ENCODE data around the gene SYCP3. TPM values are rescaled to one million over a fixed set of nuclear protein-coding genes. Genes with fewer than 3 reads are reported as not detected.

The SYCP3 gene
- total RNA-seq, 4 donors from 2014 or later, result 0.24 TPM; not detected in 3

DNA sequence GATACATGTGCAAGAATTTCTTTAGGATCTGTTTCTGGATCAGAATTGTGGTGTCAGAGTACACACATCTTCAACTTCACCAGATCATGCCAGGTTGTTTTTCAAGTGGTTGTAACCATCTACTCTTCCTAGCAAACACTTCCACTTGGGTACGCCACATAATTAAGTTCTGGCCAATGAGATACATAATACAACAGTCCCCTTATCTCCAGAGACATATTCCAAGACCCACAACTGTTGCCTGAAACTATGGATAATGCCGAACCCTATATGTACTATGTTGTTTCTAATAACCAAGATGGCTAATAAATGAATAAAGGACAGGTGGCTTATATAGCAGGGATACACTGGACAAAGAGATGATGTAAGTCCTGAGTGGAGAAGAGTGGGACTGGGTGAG is 44.3 kb downstream of the SYCP3 start:
- Histone ChIP-seq H3K27me3 (no peaks in the 10 kb centered on the region), H3K4me1 (peaks cover 28% of the 10 kb centered on the region), H3K9me3 (no peaks in the 10 kb centered on the region), H3K4me3 (no peak overlapping the region), H3K36me3 (no peaks in the 10 kb centered on the region), H3K27ac (no peak overlapping the region)
- 98% methylated on average over 2 of the region's 2 CpGs for WGBS
- no peak for DNase-seq (ENCODE audit: low spot score in 2 of 2)
- TF ChIP-seq, protein P1, sequence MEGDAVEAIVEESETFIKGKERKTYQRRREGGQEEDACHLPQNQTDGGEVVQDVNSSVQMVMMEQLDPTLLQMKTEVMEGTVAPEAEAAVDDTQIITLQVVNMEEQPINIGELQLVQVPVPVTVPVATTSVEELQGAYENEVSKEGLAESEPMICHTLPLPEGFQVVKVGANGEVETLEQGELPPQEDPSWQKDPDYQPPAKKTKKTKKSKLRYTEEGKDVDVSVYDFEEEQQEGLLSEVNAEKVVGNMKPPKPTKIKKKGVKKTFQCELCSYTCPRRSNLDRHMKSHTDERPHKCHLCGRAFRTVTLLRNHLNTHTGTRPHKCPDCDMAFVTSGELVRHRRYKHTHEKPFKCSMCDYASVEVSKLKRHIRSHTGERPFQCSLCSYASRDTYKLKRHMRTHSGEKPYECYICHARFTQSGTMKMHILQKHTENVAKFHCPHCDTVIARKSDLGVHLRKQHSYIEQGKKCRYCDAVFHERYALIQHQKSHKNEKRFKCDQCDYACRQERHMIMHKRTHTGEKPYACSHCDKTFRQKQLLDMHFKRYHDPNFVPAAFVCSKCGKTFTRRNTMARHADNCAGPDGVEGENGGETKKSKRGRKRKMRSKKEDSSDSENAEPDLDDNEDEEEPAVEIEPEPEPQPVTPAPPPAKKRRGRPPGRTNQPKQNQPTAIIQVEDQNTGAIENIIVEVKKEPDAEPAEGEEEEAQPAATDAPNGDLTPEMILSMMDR (IDR thresholded peaks at IDR 0.05), result no peak
- no peak for TF ChIP-seq POLR2AphosphoS5 (IDR thresholded peaks at IDR 0.05)
- TF ChIP-seq EP300 (IDR thresholded peaks at IDR 0.05), result no peak
- TF ChIP-seq POLR2A (IDR thresholded peaks at IDR 0.05), result no peak

DNA sequence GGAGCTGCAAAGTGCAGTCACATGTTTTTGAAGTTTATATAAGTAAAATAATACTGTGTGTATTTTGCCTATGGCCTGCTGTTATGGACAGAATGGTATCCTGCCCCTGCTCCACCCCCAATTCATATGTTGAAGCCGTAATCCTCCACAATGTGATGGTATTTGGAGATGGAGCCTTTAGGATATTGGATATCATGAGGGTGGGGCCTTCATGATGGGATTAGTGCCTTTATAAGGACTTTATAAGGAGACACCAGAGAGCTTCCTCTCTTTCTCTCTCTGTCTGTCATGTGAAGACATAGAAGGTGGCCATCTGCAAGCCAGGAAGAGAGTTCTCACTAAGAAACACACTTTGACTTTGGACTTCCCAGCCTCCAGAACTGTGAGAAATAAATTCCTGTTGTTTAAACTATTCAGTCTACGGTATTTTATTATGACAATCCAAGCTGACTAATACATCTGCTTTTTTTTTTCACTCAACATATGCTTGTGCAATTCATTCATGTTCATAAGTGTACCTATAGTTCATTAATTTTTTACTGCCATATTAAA is 44.9 kb downstream of the SYCP3 start:
- WGBS, result 86% methylated on average over 2 of the region's 2 CpGs
- peaks cover 22% of the 10 kb centered on the region for H3K4me1 ChIP-seq
- no peaks in the 10 kb centered on the region for H3K27me3 ChIP-seq
- H3K9me3 ChIP-seq, result no peaks in the 10 kb centered on the region
- H3K27ac ChIP-seq, result no peak overlapping the region
- no peaks in the 10 kb centered on the region for H3K36me3 ChIP-seq
- no peak for TF ChIP-seq POLR2AphosphoS5 (IDR thresholded peaks at IDR 0.05)
- TF ChIP-seq, protein P1 (IDR thresholded peaks at IDR 0.05), result no peak
- no peak for TF ChIP-seq POLR2A (IDR thresholded peaks at IDR 0.05)
- no peak for TF ChIP-seq EP300 (IDR thresholded peaks at IDR 0.05)
- no peak overlapping the region for H3K4me3 ChIP-seq
- DNase-seq (ENCODE audit: low spot score in 2 of 2), result no peak

DNA sequence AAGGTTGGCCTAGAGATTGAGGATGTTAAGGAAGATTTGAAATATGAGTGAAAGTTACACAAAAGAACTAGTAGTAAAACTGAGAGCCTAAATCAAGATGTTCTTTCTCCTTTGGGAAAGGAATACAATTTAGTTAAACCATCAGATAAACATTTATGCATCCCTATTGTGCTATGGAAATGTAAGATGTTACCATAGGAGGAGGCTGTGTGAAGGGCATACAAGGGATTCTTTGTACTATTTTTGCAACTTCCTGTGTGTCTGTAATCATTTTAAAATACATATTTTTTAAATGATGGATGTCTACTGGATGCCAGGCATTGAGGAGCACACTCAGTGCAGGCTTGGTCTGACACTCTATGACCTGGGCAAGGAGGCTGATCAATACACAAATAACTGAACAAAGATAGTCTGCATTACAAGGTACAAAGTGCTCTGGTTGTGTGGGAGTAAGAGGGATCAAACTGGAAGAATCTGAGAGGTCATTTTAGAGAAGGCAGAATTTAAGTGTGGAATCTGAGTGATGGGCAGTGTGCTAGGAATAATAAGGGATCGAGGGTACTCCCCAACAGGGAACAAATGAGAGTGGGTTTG is 47.7 kb downstream of the SYCP3 start:
- no peaks in the 10 kb centered on the region for H3K36me3 ChIP-seq
- no peaks in the 10 kb centered on the region for H3K27me3 ChIP-seq
- DNase-seq (ENCODE audit: low spot score in 2 of 2), result no peak
- no peak overlapping the region for H3K27ac ChIP-seq
- peaks cover 7% of the 10 kb centered on the region for H3K4me1 ChIP-seq
- TF ChIP-seq EP300 (IDR thresholded peaks at IDR 0.05) (no peak), POLR2AphosphoS5 (IDR thresholded peaks at IDR 0.05) (no peak), POLR2A (IDR thresholded peaks at IDR 0.05) (no peak)
- TF ChIP-seq, protein P1 (IDR thresholded peaks at IDR 0.05), result no peak
- 86% methylated on average over 1 of the region's 1 CpG for WGBS
- no peak overlapping the region for H3K4me3 ChIP-seq
- no peaks in the 10 kb centered on the region for H3K9me3 ChIP-seq

DNA sequence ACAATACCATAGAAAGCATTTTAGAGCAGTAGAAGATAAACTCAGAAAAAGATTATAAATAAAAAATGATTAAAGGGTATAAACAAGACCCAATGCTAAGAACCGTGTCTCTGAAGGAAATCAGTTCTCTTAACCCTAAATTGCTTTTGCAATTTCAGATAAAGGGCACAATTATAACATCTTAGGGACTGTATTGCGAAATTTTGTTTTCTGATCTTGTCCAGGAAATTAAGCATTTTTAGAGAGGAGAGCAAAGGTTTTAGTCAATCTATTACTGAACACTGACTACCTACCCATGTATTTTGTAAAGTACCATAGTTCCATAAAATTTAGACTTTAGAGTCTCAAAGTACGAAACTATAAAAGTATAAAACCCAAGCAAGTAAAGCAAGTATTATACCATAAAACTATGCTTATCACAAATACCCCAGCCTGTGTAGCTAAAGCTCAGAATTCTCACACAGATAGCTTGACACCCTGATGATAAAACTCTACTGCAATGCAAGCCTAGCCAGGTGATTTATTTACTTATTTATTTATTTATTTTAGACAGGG is 48.6 kb downstream of the SYCP3 start:
- H3K36me3 ChIP-seq, result no peaks in the 10 kb centered on the region
- no peak for DNase-seq (ENCODE audit: low spot score in 2 of 2)
- H3K4me3 ChIP-seq, result no peak overlapping the region
- no peaks in the 10 kb centered on the region for H3K9me3 ChIP-seq
- H3K4me1 ChIP-seq, result no peaks in the 10 kb centered on the region
- 75% methylated on average over 3 of the region's 3 CpGs for WGBS
- no peak overlapping the region for H3K27ac ChIP-seq
- TF ChIP-seq EP300 (IDR thresholded peaks at IDR 0.05) (no peak), POLR2A (IDR thresholded peaks at IDR 0.05) (no peak), POLR2AphosphoS5 (IDR thresholded peaks at IDR 0.05) (no peak)
- TF ChIP-seq, protein P1 (IDR thresholded peaks at IDR 0.05), result no peak
- H3K27me3 ChIP-seq, result no peaks in the 10 kb centered on the region

DNA sequence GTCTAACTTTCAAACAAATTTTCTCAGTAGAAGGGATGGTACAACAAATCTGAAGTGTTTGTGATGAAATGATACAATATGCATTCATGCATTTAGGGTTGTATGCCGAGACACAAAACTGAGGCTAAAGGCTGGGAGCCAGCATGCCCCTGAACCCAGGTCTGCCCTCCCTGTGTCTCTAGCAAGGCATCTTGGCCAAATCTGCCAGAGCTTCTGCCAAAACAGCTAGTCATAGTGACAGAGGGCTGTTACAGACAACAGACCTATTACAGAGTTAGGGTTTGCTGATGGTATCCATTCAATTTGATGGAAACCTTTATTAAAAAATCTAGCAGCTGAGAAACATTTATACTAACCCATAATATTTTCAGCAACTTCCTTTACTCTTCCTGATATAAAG is 53.1 kb downstream of the SYCP3 start:
- Histone ChIP-seq H3K9me3 (no peaks in the 10 kb centered on the region), H3K27me3 (no peaks in the 10 kb centered on the region), H3K36me3 (no peaks in the 10 kb centered on the region), H3K27ac (no peak overlapping the region), H3K4me3 (no peak overlapping the region), H3K4me1 (no peaks in the 10 kb centered on the region)
- no peak for TF ChIP-seq POLR2AphosphoS5 (IDR thresholded peaks at IDR 0.05)
- TF ChIP-seq EP300 (IDR thresholded peaks at IDR 0.05), result no peak
- TF ChIP-seq, protein P1 (IDR thresholded peaks at IDR 0.05), result no peak
- no peak for TF ChIP-seq POLR2A (IDR thresholded peaks at IDR 0.05)
- DNase-seq (ENCODE audit: low spot score in 2 of 2), result no peak
- WGBS, result 94% methylated on average over 1 of the region's 1 CpG

All from suprapubic skin (tissue), 4 donors.